ENCODE data around the gene CDK6.

DNA sequence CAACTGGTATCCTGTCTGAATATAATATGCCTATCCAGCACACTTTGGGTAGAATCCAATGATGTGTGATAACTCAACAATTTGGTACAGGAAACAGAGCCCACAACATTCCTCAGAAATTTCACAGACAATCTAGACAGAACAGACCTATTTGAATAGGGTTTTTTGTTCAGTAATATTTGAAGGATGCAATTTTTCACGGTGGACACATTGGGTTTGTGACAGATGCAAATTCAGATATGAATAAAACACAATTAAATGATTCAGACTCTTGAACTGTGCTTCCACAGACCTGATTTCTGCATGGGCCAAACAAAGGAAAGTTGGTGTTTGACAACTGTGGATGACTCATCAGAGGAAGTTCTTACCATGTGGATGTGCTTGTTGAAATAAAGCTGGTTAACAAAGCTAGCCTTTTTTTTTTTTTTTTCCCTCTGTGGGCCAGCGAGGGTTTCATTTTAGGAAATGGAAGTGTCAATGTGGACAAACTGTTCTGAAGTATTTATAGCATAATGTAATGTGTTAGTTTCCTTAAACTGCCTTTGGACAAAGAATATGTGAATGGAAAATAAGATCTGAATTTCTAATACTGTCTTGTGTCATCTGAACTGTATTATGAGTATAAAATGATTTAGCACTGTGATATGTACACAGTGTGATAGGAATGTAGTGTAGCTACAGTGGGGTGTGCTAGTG is 203.0 kb downstream of the CDK6 start:
- TF ChIP-seq POLR2AphosphoS5 (IDR thresholded peaks at IDR 0.05; ENCODE audit: low read depth) (no peak), CTCF (conservative IDR thresholded peaks at IDR 0.05; ENCODE audit: low read depth in 2 of 2) (no peak), EZH2 (IDR thresholded peaks at IDR 0.05; ENCODE audit: low read depth, unreplicated experiment) (no peak), CREB1 (CRISPR knock-in tag; IDR thresholded peaks at IDR 0.05; ENCODE audit: low read depth) (no peak), EZH2phosphoT487 (IDR thresholded peaks at IDR 0.05; ENCODE audit: unreplicated experiment) (no peak), ZNF114 (CRISPR knock-in tag; IDR thresholded peaks at IDR 0.05) (no peak)
- TF ChIP-seq, protein P1, sequence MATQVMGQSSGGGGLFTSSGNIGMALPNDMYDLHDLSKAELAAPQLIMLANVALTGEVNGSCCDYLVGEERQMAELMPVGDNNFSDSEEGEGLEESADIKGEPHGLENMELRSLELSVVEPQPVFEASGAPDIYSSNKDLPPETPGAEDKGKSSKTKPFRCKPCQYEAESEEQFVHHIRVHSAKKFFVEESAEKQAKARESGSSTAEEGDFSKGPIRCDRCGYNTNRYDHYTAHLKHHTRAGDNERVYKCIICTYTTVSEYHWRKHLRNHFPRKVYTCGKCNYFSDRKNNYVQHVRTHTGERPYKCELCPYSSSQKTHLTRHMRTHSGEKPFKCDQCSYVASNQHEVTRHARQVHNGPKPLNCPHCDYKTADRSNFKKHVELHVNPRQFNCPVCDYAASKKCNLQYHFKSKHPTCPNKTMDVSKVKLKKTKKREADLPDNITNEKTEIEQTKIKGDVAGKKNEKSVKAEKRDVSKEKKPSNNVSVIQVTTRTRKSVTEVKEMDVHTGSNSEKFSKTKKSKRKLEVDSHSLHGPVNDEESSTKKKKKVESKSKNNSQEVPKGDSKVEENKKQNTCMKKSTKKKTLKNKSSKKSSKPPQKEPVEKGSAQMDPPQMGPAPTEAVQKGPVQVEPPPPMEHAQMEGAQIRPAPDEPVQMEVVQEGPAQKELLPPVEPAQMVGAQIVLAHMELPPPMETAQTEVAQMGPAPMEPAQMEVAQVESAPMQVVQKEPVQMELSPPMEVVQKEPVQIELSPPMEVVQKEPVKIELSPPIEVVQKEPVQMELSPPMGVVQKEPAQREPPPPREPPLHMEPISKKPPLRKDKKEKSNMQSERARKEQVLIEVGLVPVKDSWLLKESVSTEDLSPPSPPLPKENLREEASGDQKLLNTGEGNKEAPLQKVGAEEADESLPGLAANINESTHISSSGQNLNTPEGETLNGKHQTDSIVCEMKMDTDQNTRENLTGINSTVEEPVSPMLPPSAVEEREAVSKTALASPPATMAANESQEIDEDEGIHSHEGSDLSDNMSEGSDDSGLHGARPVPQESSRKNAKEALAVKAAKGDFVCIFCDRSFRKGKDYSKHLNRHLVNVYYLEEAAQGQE (IDR thresholded peaks at IDR 0.05; ENCODE audit: unreplicated experiment), result no peak
